ENCODE data around the gene GLRX3.
A peak's percentile ranks its signal among the peaks of the same experiment; 100 is the strongest.

The GLRX3 gene

GRCh38 chr10:130146042-130146441 lies 9.9 kb downstream of the GLRX3 start:
- Histone ChIP-seq H2AFZ (ENCODE audit: low read depth, low read length) (no peak overlapping the region), H3K4me2 (ENCODE audit: low read length) (no peak overlapping the region), H3K36me3 (replicated peaks; ENCODE audit: low read depth, low read length) (peaks cover 25% of the 10 kb centered on the region), H3K27me3 (ENCODE audit: low read depth, low read length) (no peaks in the 10 kb centered on the region), H3K79me2 (ENCODE audit: low read length) (peaks cover 100% of the 10 kb centered on the region), H3K9ac (ENCODE audit: low read length) (no peak overlapping the region), H3K4me3 (ENCODE audit: low read length) (no peak overlapping the region), H3K4me1 (ENCODE audit: low read length) (peaks cover 16% of the 10 kb centered on the region), H3K27ac (ENCODE audit: low read length) (no peak overlapping the region), H3K9me3 (ENCODE audit: insufficient read depth, low read length) (no peaks in the 10 kb centered on the region), H4K20me1 (ENCODE audit: insufficient read depth, low read length) (peaks cover 36% of the 10 kb centered on the region)
- TF ChIP-seq EZH2phosphoT487 (IDR thresholded peaks at IDR 0.05; ENCODE audit: low read depth) (no peak), CTCF (IDR thresholded peaks at IDR 0.05; ENCODE audit: low read depth, low read length) (no peak)

GRCh38 chr10:130159192-130159794 lies 23.1 kb downstream of the GLRX3 start:
- H3K27ac ChIP-seq (ENCODE audit: low read length) = no peak overlapping the region
- peaks cover 15% of the 10 kb centered on the region for H3K4me1 ChIP-seq (ENCODE audit: low read length)
- peaks cover 80% of the 10 kb centered on the region for H3K79me2 ChIP-seq (ENCODE audit: low read length)
- H2AFZ ChIP-seq (ENCODE audit: low read depth, low read length) = no peak overlapping the region
- H4K20me1 ChIP-seq (ENCODE audit: insufficient read depth, low read length) = peaks cover 37% of the 10 kb centered on the region
- no peak overlapping the region for H3K9ac ChIP-seq (ENCODE audit: low read length)
- H3K27me3 ChIP-seq (ENCODE audit: low read depth, low read length) = no peaks in the 10 kb centered on the region
- H3K9me3 ChIP-seq (ENCODE audit: insufficient read depth, low read length) = no peaks in the 10 kb centered on the region
- H3K36me3 ChIP-seq (replicated peaks; ENCODE audit: low read depth, low read length) = peaks cover 9% of the 10 kb centered on the region
- TF ChIP-seq EZH2phosphoT487 (IDR thresholded peaks at IDR 0.05; ENCODE audit: low read depth) = no peak
- TF ChIP-seq CTCF (IDR thresholded peaks at IDR 0.05; ENCODE audit: low read depth, low read length) = no peak
- H3K4me3 ChIP-seq (ENCODE audit: low read length) = no peak overlapping the region
- H3K4me2 ChIP-seq (ENCODE audit: low read length) = no peak overlapping the region

GRCh38 chr10:130160775-130161174 lies 24.6 kb downstream of the GLRX3 start:
- Histone ChIP-seq H3K4me3 (ENCODE audit: low read length) (no peak overlapping the region), H2AFZ (ENCODE audit: low read depth, low read length) (no peak overlapping the region), H3K36me3 (replicated peaks; ENCODE audit: low read depth, low read length) (peaks cover 9% of the 10 kb centered on the region), H3K9ac (ENCODE audit: low read length) (no peak overlapping the region), H3K27ac (ENCODE audit: low read length) (no peak overlapping the region), H3K4me2 (ENCODE audit: low read length) (no peak overlapping the region), H3K4me1 (ENCODE audit: low read length) (peaks cover 15% of the 10 kb centered on the region), H3K9me3 (ENCODE audit: insufficient read depth, low read length) (no peaks in the 10 kb centered on the region), H3K79me2 (ENCODE audit: low read length) (peaks cover 68% of the 10 kb centered on the region), H3K27me3 (ENCODE audit: low read depth, low read length) (no peaks in the 10 kb centered on the region), H4K20me1 (ENCODE audit: insufficient read depth, low read length) (peaks cover 22% of the 10 kb centered on the region)
- TF ChIP-seq CTCF (IDR thresholded peaks at IDR 0.05; ENCODE audit: low read depth, low read length) = peak; percentile 10; the same call in 1 of the 2 replicates
- TF ChIP-seq EZH2phosphoT487 (IDR thresholded peaks at IDR 0.05; ENCODE audit: low read depth) = no peak

- Histone ChIP-seq H3K27ac (ENCODE audit: low read length) (no peak overlapping the region), H3K4me2 (ENCODE audit: low read length) (no peak overlapping the region), H3K79me2 (ENCODE audit: low read length) (peaks cover 64% of the 10 kb centered on the region), H3K27me3 (ENCODE audit: low read depth, low read length) (no peaks in the 10 kb centered on the region), H3K4me1 (ENCODE audit: low read length) (peaks cover 15% of the 10 kb centered on the region), H3K36me3 (replicated peaks; ENCODE audit: low read depth, low read length) (peaks cover 13% of the 10 kb centered on the region), H3K9ac (ENCODE audit: low read length) (no peak overlapping the region), H4K20me1 (ENCODE audit: insufficient read depth, low read length) (peaks cover 21% of the 10 kb centered on the region), H3K4me3 (ENCODE audit: low read length) (no peak overlapping the region), H2AFZ (ENCODE audit: low read depth, low read length) (no peak overlapping the region), H3K9me3 (ENCODE audit: insufficient read depth, low read length) (no peaks in the 10 kb centered on the region)
- TF ChIP-seq EZH2phosphoT487 (IDR thresholded peaks at IDR 0.05; ENCODE audit: low read depth) = no peak
- no peak for TF ChIP-seq CTCF (IDR thresholded peaks at IDR 0.05; ENCODE audit: low read depth, low read length)
Observed at GRCh38 chr10:130161331-130161730, 25.1 kb downstream of the GLRX3 start.
